HG03558 (cell line): ENCODE data around the gene GTF2IRD1.
A peak's percentile ranks its signal among the peaks of the same experiment; 100 is the strongest.
"Not testable (repeated sequence)": the region's sequence is repeated elsewhere in the genome, so short reads cannot be mapped to it uniquely, and the experiment has no call there.

Source experiments
- ATAC-seq: cut with Tn5 transposase; IDR thresholded peaks from one replicate; pipeline ENCODE4 v1.9.1; 2021; ENCODE audit warnings: moderate number of reproducible peaks; ENCODE audit not compliant: unreplicated experiment; ENCODE audit errors: extremely low read depth

The GTF2IRD1 gene

GRCh38 chr7:74623135-74623534, 169.4 kb downstream of the GTF2IRD1 start:
- ATAC-seq = no peak

- no peak for ATAC-seq
Measured at GRCh38 chr7:74625446-74625845, 171.7 kb downstream of the GTF2IRD1 start.

- ATAC-seq = no peak
Measured at GRCh38 chr7:74627661-74628411, 174.1 kb downstream of the GTF2IRD1 start.

GRCh38 chr7:74632505-74632904, 178.8 kb downstream of the GTF2IRD1 start:
- no peak for ATAC-seq

GRCh38 chr7:74633451-74633921, 179.8 kb downstream of the GTF2IRD1 start:
- no peak for ATAC-seq

GRCh38 chr7:74637745-74638144, 184.0 kb downstream of the GTF2IRD1 start:
- ATAC-seq = no peak

GRCh38 chr7:74650055-74650454, 196.3 kb downstream of the GTF2IRD1 start:
- peak; percentile 47 for ATAC-seq

- peak; percentile 29 for ATAC-seq
Measured at GRCh38 chr7:74650493-74651132, 196.9 kb downstream of the GTF2IRD1 start.

GRCh38 chr7:74651133-74651504, 197.4 kb downstream of the GTF2IRD1 start:
- not testable (repeated sequence) for ATAC-seq
